ENCODE data around the gene ACBD4.

Gene ACBD4

DNA sequence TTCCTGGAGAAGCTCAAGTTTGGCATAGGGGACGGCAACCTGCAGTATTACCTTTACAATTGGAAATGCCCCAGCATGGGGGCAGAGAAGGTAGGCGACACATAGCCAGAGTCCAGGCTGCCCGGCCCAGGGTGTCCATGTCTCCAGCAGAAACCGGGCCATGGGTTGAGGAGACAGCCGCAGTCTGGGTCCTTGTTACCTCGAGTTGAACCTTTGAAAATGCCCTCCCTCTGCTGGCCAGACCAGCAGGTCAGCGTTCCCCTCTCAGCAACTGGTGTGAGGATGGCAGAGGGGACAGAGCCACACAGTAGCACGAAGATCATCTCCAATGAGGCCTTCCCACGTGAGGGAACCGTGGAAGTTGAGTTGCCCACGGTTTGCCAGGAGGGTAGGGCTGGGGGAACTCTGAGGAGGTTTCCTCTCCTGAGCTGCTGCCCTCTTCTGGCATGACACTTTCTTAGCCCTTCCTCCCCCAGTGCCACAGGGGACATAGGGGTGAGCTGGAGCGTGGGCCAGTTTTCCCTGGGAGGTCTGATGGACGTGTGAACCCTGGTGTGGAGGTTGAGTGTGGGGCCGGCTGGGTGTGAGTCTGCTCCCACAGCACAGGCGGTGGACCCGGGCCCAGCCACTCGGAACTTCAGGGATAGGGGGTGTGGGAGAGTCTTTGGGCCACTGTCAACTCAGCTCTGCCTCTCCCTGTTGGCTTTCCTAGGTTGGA, 30.4 kb upstream of the ACBD4 start:
- no peak for DNase-seq

DNA sequence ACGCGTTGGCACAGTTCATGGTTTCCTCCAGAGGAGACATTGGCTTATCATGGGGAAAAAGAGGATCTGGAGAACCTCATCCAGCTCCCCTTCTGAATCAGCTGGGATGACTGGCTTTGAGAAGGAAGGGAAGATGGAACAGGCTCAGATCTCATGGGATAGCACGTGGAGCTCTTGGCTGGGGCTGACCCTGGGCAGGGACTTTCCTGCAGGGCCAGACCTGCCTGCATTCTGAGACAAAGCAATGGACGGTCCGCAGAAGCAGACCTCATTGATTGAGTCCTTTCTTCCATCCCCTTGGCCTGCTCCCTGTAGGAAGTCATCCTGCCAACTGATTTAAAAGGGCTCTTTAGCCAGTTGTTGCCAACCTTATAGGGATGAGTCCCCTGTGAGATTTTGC, 29.4 kb upstream of the ACBD4 start:
- DNase-seq = no peak

GRCh38 chr17:45106582-45106981, 28.9 kb upstream of the ACBD4 start:
- no peak for DNase-seq

- DNase-seq = no peak
Observed at GRCh38 chr17:45107293-45108010, 28.0 kb upstream of the ACBD4 start.

GRCh38 chr17:45108051-45108450, 27.4 kb upstream of the ACBD4 start:
- no peak for DNase-seq

GRCh38 chr17:45108595-45109521, 26.6 kb upstream of the ACBD4 start:
- DNase-seq = no peak

GRCh38 chr17:45110676-45111611, 24.5 kb upstream of the ACBD4 start:
- no peak for DNase-seq

GRCh38 chr17:45111850-45112249, 23.6 kb upstream of the ACBD4 start:
- DNase-seq = no peak

DNA sequence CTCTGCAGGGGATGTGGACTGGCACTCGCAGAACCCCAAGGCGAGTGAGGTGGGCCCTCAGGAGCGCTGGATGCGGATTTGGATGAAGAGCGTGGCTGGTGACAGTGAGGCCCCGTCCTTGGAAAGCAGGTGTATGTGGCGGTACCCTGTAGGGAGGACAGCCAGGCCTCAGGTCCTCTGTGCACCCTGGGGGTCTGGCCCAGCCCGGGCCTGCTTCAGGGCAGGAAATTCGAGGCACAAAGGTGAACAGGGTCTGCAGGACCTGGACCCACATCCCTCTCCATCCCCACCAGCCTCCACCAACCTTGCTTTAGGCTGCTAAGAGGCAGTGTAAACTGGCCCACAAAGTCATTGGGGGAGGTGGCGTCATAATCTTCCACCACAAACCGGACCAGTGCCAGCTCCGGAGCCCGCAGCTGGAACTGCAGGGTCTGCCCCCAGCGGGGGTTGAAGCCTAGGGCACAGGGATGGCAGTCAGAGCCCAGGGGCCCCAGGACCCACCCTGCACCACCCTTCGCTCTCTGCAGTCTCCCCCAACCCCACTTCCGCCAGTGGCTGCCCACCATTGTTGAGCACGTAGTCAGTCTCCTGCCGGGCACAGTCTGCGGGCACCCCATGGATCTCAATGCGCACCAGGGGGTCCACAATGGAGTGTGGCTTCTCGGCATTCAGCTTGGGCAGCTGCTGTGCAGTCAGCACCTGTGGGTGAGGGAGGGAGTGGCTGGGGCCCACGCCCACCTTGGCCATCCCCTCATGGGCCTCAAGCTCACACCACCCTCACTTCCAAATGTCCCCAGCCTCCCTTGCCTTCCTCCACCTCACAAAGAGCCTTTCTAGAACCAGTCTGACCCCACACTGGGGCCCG, 22.7 kb upstream of the ACBD4 start:
- no peak for DNase-seq

GRCh38 chr17:45113424-45113754, 22.1 kb upstream of the ACBD4 start:
- no peak for DNase-seq

GRCh38 chr17:45114117-45114932, 21.2 kb upstream of the ACBD4 start:
- no peak for DNase-seq

DNA sequence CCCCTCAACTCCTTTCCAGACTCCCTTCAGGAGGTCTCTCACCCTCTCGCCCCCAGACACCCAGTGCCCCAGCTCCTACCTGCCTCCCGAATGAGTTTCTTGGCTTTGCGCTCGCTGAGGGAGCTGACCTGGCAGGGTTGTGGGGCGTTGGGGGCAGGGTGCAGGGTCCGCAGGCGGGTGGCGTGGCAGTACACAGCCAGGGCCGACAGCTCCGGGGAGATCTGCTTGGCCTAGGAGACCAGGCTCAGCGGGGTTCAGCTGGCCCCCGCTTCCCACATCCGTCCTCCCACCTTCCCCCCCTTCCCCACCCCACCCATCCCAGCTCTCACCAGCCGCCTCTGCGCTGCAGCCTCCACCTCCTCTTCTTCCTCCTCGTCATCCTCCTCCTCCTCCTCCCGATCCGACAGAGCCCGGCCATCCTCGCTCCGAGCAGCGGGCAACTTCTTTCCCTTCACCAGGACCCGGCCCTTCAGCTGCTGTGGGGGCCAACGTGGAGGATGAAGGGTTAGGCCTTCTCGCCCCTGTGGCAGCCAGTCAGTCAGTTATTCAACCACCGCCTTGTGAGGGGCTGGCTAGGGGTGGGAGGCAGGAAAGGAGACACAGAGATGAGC, 20.4 kb upstream of the ACBD4 start:
- DNase-seq = no peak

- no peak for DNase-seq
Observed at GRCh38 chr17:45115871-45116270, 19.6 kb upstream of the ACBD4 start.

- no peak for DNase-seq
Observed at GRCh38 chr17:45116434-45117016, 19.0 kb upstream of the ACBD4 start.

- no peak for DNase-seq
Observed at GRCh38 chr17:45117334-45117733, 18.2 kb upstream of the ACBD4 start.

DNA sequence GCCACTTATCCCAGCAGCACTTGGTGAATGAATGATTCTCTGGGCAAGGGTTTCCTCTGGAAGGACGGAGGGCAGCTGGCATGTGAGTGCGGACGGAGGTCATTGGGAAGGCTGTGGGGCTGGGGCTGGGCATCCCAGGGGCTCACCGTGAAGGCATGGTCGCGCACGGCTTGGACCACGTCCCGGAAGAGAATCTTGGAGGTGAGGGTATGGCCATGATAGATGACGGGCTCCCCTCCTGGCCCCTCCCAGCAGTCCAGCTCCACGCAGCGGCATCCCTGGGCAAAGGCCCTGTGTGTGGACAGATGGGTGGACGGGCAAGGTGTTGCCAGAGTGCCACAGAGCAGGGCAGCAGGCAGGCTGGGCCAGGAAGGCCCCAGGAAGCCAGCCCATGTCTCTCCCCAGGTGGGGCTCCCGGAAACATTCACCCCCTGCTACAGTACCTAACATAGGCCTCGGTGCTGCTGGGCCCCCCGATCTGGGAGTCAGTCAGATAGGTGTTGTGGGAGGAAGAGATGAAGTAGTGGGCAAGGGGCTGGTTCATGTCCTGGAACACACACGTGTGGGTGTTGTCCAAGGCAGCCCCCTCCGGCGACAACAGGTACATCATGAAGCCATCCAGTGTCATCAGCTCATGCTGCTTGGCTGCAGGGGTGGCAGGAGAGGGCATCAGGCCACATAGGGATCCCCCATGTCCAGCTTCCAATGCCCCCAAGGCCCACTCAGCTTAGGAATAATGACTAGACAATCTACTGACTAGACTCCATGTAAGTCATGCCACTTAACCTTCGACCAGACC, 17.4 kb upstream of the ACBD4 start:
- no peak for DNase-seq

- DNase-seq = no peak
Observed at GRCh38 chr17:45118691-45119090, 16.8 kb upstream of the ACBD4 start.

GRCh38 chr17:45119964-45120363, 15.5 kb upstream of the ACBD4 start:
- DNase-seq = no peak

DNA sequence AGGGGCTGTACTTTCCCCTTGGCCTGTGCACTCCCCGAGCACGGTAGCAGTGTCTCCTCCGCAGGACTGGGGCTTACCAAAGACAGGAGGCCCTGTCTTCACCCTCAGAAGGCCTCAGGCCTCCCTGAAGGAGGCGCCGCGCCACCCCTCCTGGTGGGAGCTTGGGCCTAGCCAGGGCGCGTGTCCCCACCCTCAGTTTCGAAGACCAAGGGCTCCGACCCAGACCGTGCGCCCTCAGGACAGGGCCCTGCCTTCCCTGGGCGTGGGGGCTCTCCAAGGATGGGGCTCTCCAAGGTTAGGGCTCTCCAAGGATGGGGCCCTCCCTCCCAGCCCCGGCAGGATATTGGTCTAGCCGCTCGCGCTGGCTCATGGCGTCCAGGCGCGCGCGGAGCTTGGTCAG, 14.9 kb upstream of the ACBD4 start:
- DNase-seq = no peak

Data from activated gamma-delta T cell treated with Interleukin-2 at 50 U/mL for 16 hours (primary cell).